ENCODE measurements around the gene PKP4. TPM values are rescaled to one million over a fixed set of nuclear protein-coding genes. Genes with fewer than 3 reads are reported as not detected.

Gene PKP4
- total and polyA plus RNA-seq, 12 donors, result 17.9 to 59.0 (median 45.2) TPM

DNA sequence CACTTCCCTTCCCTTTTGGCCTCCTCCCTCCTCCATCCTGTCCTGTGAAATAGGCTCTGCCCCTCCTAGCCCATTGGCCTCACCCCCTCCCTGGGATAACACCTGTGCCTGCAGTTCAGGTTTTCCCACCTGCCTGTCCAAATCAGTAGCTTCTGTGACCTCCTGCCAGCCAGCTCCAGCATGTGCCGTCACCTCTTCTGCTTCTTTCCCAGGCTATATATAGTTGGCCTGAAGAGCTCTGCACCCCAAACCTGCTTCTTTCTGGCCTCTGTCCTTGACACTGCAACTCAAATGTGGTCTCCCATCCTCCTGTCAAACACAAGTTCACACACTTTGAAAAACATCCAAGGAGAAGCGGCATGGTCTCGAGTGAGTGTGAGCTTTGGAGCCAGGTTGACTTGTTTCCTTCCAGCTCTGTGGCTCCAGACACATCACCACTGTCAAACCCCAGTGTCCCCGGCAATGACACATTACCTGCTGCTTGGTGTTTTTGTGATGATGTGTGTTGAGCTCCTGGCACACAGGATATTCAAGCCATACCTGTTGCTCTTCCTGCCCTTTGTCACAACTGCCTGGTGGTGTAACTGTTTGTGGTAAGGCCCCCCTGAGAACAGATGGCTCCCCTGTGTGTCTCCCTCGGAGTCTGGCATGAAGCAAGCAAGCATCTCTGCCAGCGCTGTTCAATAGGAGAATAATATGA lies 194.8 kb downstream of the PKP4 start:
- peak in 7 of 8 donors; percentile 55 to 91 (median 77) for ATAC-seq
- H3K36me3 ChIP-seq, result peaks cover 0 to 37% (median 0%) of the 10 kb centered on the region in 9 donors
- 73 to 79% methylated on average over 6 of the region's 6 CpGs for WGBS, 2 donors
- TF ChIP-seq CTCF (IDR thresholded peaks at IDR 0.05), result no peak
- H3K9me3 ChIP-seq, result no peaks in the 10 kb centered on the region
- intact Hi-C loops (cut with DNase I), result loop anchor here in 1 of 10 donors (10.0 kb wide), 1 partner anchor 197 kb away; the partner anchor contains the start of genes CCDC148 and PKP4
- H3K27ac ChIP-seq, result peak overlapping the region in 1 of 10 donors; percentile 28
- DNase-seq, result no peak
- no peak overlapping the region for H3K4me3 ChIP-seq
- H3K27me3 ChIP-seq, result no peaks in the 10 kb centered on the region
- peaks cover 0 to 20% (median 0%) of the 10 kb centered on the region in 9 donors for H3K4me1 ChIP-seq

GRCh38 chr2:158655628-158656027 lies 198.9 kb downstream of the PKP4 start:
- Histone ChIP-seq H3K9me3 (no peaks in the 10 kb centered on the region), H3K27me3 (no peaks in the 10 kb centered on the region), H3K4me1 (peaks cover 0 to 17% (median 3%) of the 10 kb centered on the region in 9 donors), H3K27ac (no peak overlapping the region), H3K4me3 (no peak overlapping the region), H3K36me3 (peaks cover 0 to 35% (median 0%) of the 10 kb centered on the region in 9 donors)
- no peak for TF ChIP-seq CTCF (IDR thresholded peaks at IDR 0.05)
- WGBS, 2 donors, result 52 to 70% methylated on average over 3 of the region's 3 CpGs
- DNase-seq (no peak), ATAC-seq (peak in 1 of 8 donors; percentile 27)
- intact Hi-C loops (cut with DNase I), result loop anchor here in 1 of 10 donors (10.0 kb wide), 1 partner anchor 201 kb away; the partner anchor contains the start of genes CCDC148 and PKP4

GRCh38 chr2:158656492-158657229 lies 199.9 kb downstream of the PKP4 start:
- no peaks in the 10 kb centered on the region for H3K27me3 ChIP-seq
- 84% methylated on average over 10 of the region's 10 CpGs for WGBS, 2 donors
- no peaks in the 10 kb centered on the region for H3K9me3 ChIP-seq
- intact Hi-C loops (cut with DNase I), result loop anchor here in 1 of 10 donors (10.0 kb wide), 1 partner anchor 202 kb away; the partner anchor contains the start of genes CCDC148 and PKP4
- H3K4me1 ChIP-seq, result peaks cover 0 to 6% (median 0%) of the 10 kb centered on the region in 9 donors
- H3K27ac ChIP-seq, result no peak overlapping the region
- H3K4me3 ChIP-seq, result no peak overlapping the region
- peaks cover 0 to 40% (median 0%) of the 10 kb centered on the region in 9 donors for H3K36me3 ChIP-seq
- no peak for TF ChIP-seq CTCF (IDR thresholded peaks at IDR 0.05)
- peak in 1 of 8 donors; percentile 41 for ATAC-seq
- no peak for DNase-seq

GRCh38 chr2:158658396-158658795 lies 201.6 kb downstream of the PKP4 start:
- Histone ChIP-seq H3K27ac (peak overlapping the region in 1 of 10 donors; percentile 20), H3K4me3 (no peak overlapping the region), H3K4me1 (peaks cover 0 to 12% (median 0%) of the 10 kb centered on the region in 9 donors), H3K9me3 (no peaks in the 10 kb centered on the region), H3K36me3 (peaks cover 0 to 48% (median 10%) of the 10 kb centered on the region in 9 donors), H3K27me3 (no peaks in the 10 kb centered on the region)
- 75 to 77% methylated on average over 2 of the region's 2 CpGs for WGBS, 2 donors
- intact Hi-C loops (cut with DNase I), result loop anchor here in 1 of 10 donors (10.0 kb wide), 1 partner anchor 204 kb away; the partner anchor contains the start of genes CCDC148 and PKP4
- TF ChIP-seq CTCF (IDR thresholded peaks at IDR 0.05), result no peak
- DNase-seq, result no peak
- no peak for ATAC-seq

Data from heart right ventricle (tissue), 16 donors.